Natural killer cell (primary cell): ENCODE results near the gene BMPR2. TPM values are rescaled to one million over a fixed set of nuclear protein-coding genes. Genes with fewer than 3 reads are reported as not detected.

ENCODE experiments used
- ATAC-seq, 3 donors: fragments of 150-1000 bp in 2 of 3; fragments of 200-7000 bp in 1 of 3; cut with Tn5 transposase; 1 replicate in 1 of 3; 2 replicates in 2 of 3; pipeline ENCODE4 v1.10.0; 2021; ENCODE audit warnings: mild to moderate bottlenecking in 2 of 3, moderate library complexity in 2 of 3
- DNase-seq, 2 donors: peaks; one replicate each; pipeline versions ENCODE4 v3.0.0 to v3.0.0-alpha.2; 2013 to 2021; ENCODE audit warnings: mixed read lengths in 1 of 2
- H3K27ac ChIP-seq: one replicate; pipeline ENCODE4 v1.5.1; 2013; ENCODE audit warnings: mild to moderate bottlenecking, low read length
- H3K27me3 ChIP-seq: one replicate; pipeline ENCODE4 v1.6.1; 2013; ENCODE audit warnings: low read length; ENCODE audit not compliant: control insufficient read depth, insufficient read depth
- H3K36me3 ChIP-seq: one replicate; pipeline ENCODE4 v1.6.1; 2013; ENCODE audit warnings: low read length; ENCODE audit not compliant: control insufficient read depth, insufficient read depth
- H3K4me1 ChIP-seq: one replicate; pipeline ENCODE4 v1.6.1; 2013; ENCODE audit warnings: low read length; ENCODE audit not compliant: control insufficient read depth, insufficient read depth
- H3K4me3 ChIP-seq: one replicate; pipeline ENCODE4 v1.5.1; 2013; ENCODE audit warnings: low read length
- H3K9me3 ChIP-seq: one replicate; pipeline ENCODE4 v1.6.1; 2013; ENCODE audit warnings: low read length; ENCODE audit not compliant: control insufficient read depth, insufficient read depth
- H3K27ac Mint-ChIP-seq, 2 donors: one replicate each; pipeline ENCODE4 v1.8.0; 2022; ENCODE audit warnings: mild to moderate bottlenecking in 2 of 2, mixed read lengths in 2 of 2, moderate library complexity in 1 of 2
- H3K27me3 Mint-ChIP-seq, 2 donors: one replicate each; pipeline ENCODE4 v1.8.0; 2022; ENCODE audit warnings: low read depth in 2 of 2, mixed read lengths in 2 of 2
- H3K36me3 Mint-ChIP-seq: one replicate; pipeline ENCODE4 v1.8.0; 2022; ENCODE audit warnings: mixed read lengths
- H3K4me1 Mint-ChIP-seq, 2 donors: one replicate each; pipeline ENCODE4 v1.8.0; 2022; ENCODE audit warnings: mixed read lengths in 2 of 2
- H3K4me3 Mint-ChIP-seq: one replicate; pipeline ENCODE4 v1.8.0; 2022; ENCODE audit warnings: mild to moderate bottlenecking, moderate library complexity, mixed read lengths
- H3K9me3 Mint-ChIP-seq, 2 donors: one replicate each; pipeline ENCODE4 v1.8.0; 2022; ENCODE audit warnings: mixed read lengths in 2 of 2
- WGBS: methylation state at CpG from one replicate; pipeline ENCODE4 v1.1.7; 2013; ENCODE audit warnings: missing lambda C conversion rate; ENCODE audit not compliant: insufficient coverage; 5-methylcytosine and 5-hydroxymethylcytosine counted together
- intact Hi-C: fragments of 100-400 bp; cut with micrococcal nuclease; formaldehyde crosslinking; loops from one replicate; pipeline ENCODE4 v1.14.2; 2022
- total RNA-seq, 4 donors: library from RNA; stranded (reverse); fragments of 120-200 nt in 1 of 4; gene quantifications; one replicate each; pipeline versions ENCODE4 v1.2.3 to v1.2.4, GENCODE V29; 2013 to 2022
- TF ChIP-seq, protein P1 (sequence below): fragments of 200-600 bp; IDR thresholded peaks from one replicate; pipeline ENCODE4 v1.8.0; 2022; ENCODE audit warnings: antibody characterized with exemption

The BMPR2 gene
- total RNA-seq, 3 donors from 2014 or later (not counting 1 experiment from before 2014, with no cell fraction given), result 17.8 to 25.5 (median 23.2) TPM

DNA sequence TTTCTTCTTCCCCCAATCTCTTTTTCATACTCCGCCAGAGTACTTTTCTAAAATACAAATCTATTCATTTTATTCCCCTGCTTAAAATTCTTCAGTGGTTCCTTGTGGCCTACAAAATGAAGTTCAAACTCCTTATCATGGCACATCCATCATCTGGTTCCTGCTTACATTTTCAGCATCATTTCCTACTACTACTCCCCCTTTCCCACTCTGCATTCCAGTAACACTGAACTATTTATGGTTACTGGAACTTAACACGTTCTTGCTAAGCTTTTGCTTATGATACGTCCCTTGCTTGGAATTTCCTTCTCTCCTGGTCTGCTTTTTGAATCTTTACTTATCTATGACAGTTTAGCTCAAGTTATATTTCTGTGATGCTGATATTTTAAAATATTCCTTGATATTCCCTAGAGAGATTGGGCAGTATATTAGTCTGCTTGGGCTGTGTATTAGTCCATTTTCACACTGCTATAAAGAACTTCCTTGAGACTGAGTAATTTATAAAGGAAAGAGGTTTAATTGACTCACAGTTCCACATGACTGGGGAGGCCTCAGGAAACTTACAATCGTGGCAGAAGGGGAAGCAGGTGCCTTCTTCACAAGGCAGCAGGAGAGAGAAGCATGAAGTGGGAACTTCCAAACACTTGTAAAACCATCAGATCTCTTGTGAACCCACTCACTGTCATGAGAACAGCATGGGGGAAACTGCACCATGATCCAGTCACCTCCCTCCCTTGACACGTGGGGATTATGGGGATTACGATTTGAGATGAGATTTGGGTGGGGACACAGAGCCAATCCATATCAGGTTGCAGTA lies 53.2 kb downstream of the BMPR2 start:
- H3K4me3 Mint-ChIP-seq, result no peak overlapping the region
- Histone ChIP-seq H3K4me1 (no peaks in the 10 kb centered on the region), H3K27ac (no peak overlapping the region), H3K4me3 (no peak overlapping the region), H3K36me3 (no peaks in the 10 kb centered on the region), H3K9me3 (peaks cover 4% of the 10 kb centered on the region), H3K27me3 (no peaks in the 10 kb centered on the region)
- H3K9me3 Mint-ChIP-seq, result peaks cover 0 to 4% of the 10 kb centered on the region in 2 donors
- H3K27me3 Mint-ChIP-seq, result no peaks in the 10 kb centered on the region
- ATAC-seq (no peak), DNase-seq (no peak)
- no peaks in the 10 kb centered on the region for H3K36me3 Mint-ChIP-seq
- intact Hi-C loops, result no loop called here
- WGBS, result 93% methylated on average over 5 of the region's 6 CpGs
- H3K4me1 Mint-ChIP-seq, result peaks cover 16 to 20% of the 10 kb centered on the region in 2 donors
- H3K27ac Mint-ChIP-seq, result no peak overlapping the region
- TF ChIP-seq, protein P1, sequence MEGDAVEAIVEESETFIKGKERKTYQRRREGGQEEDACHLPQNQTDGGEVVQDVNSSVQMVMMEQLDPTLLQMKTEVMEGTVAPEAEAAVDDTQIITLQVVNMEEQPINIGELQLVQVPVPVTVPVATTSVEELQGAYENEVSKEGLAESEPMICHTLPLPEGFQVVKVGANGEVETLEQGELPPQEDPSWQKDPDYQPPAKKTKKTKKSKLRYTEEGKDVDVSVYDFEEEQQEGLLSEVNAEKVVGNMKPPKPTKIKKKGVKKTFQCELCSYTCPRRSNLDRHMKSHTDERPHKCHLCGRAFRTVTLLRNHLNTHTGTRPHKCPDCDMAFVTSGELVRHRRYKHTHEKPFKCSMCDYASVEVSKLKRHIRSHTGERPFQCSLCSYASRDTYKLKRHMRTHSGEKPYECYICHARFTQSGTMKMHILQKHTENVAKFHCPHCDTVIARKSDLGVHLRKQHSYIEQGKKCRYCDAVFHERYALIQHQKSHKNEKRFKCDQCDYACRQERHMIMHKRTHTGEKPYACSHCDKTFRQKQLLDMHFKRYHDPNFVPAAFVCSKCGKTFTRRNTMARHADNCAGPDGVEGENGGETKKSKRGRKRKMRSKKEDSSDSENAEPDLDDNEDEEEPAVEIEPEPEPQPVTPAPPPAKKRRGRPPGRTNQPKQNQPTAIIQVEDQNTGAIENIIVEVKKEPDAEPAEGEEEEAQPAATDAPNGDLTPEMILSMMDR, result no peak

DNA sequence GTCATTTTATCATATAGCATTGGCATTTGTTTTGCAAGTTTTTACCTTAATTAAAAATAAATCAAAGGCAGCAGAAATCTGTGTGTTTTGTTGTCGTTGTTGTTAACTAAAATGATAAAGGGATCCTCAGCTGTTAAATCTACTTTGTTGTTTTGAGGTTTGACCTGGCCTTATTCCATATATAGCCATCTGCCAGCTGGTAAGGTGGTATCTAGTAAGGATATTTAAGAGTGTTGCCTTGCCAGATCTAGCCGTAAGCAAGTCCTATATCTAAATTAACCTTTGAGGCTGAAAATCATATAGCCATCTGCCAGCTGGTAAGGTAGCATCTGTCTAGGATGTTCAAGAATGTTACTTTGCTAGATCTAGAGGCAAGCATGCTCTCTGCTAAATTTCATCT lies 56.6 kb downstream of the BMPR2 start:
- H3K4me1 ChIP-seq, result no peaks in the 10 kb centered on the region
- 100% methylated on average over 1 of the region's 2 CpGs for WGBS
- no peak for ATAC-seq

DNA sequence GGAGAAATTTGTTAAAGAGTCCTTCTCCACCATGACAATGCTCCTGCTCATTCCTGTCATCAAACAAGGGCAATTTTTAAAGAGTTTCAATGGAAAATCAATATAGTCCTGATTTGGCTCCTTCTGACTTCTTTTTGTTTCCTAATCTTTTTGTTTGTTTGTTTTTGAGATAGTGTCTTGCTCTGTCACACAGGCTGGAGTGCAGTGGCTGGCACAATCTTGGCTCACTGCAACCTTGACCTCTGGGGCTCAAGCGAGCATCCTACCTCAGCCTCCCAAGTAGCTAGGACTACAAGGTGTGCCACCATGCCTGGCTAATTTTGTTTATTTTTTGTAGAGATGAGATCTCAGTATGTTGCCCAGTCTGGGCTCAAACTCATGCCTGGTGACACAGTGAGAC lies 58.3 kb downstream of the BMPR2 start:
- Histone ChIP-seq H3K4me3 (no peak overlapping the region), H3K27ac (no peak overlapping the region), H3K27me3 (no peaks in the 10 kb centered on the region), H3K4me1 (no peaks in the 10 kb centered on the region), H3K36me3 (no peaks in the 10 kb centered on the region), H3K9me3 (peaks cover 4% of the 10 kb centered on the region)
- Mint-ChIP-seq H3K27ac (no peak overlapping the region), H3K4me3 (no peak overlapping the region), H3K27me3 (no peaks in the 10 kb centered on the region), H3K36me3 (no peaks in the 10 kb centered on the region), H3K9me3 (no peaks in the 10 kb centered on the region), H3K4me1 (peaks cover 1 to 3% of the 10 kb centered on the region in 2 donors)
- 100% methylated on average over 1 of the region's 1 CpG for whole genome bisulfite sequencing
- intact Hi-C loops, result no loop called here
- no peak for DNase-seq
- TF ChIP-seq, protein P1, result no peak
- ATAC-seq, result no peak

More for the DNA sequence above, 56.6 kb downstream of the BMPR2 start:
- no peak overlapping the region for H3K27ac ChIP-seq
- no peak for DNase-seq
- no peak overlapping the region for H3K4me3 ChIP-seq
- no peak overlapping the region for H3K4me3 Mint-ChIP-seq
- TF ChIP-seq, protein P1, result no peak
- H3K36me3 ChIP-seq, result no peaks in the 10 kb centered on the region
- H3K36me3 Mint-ChIP-seq, result no peaks in the 10 kb centered on the region
- no peaks in the 10 kb centered on the region for H3K27me3 ChIP-seq
- H3K9me3 Mint-ChIP-seq, result peaks cover 0 to 4% of the 10 kb centered on the region in 2 donors
- peaks cover 4% of the 10 kb centered on the region for H3K9me3 ChIP-seq
- H3K27ac Mint-ChIP-seq, result no peak overlapping the region
- peaks cover 9 to 13% of the 10 kb centered on the region in 2 donors for H3K4me1 Mint-ChIP-seq
- intact Hi-C loops, result no loop called here
- H3K27me3 Mint-ChIP-seq, result no peaks in the 10 kb centered on the region
